Ascending aorta (tissue), 2 donors: Measurements from ENCODE around the gene CCDC30. TPM values are rescaled to one million over a fixed set of nuclear protein-coding genes. Genes with fewer than 3 reads are reported as not detected.

Experiments
- DNase-seq, 2 donors: peaks; one replicate each; pipeline ENCODE4 v3.0.0-alpha.2; 2019; ENCODE audit warnings: low spot score in 2 of 2
- H3K27ac ChIP-seq, 2 donors: fragments of 200-600 bp; sonication (generic); one replicate each; pipeline ENCODE4 v1.5.1; 2016 to 2017; ENCODE audit warnings: mild to moderate bottlenecking in 1 of 2
- H3K27me3 ChIP-seq: fragments of 200-600 bp; sonication (generic); one replicate; pipeline ENCODE4 v1.5.1; 2017
- H3K36me3 ChIP-seq, 2 donors: fragments of 200-600 bp; sonication (generic); one replicate each; pipeline ENCODE4 v1.5.1; 2016
- H3K4me1 ChIP-seq, 2 donors: fragments of 200-600 bp; sonication (generic); one replicate each; pipeline ENCODE4 v1.5.1; 2016 to 2017; ENCODE audit warnings: mild to moderate bottlenecking in 1 of 2
- H3K4me3 ChIP-seq, 2 donors: fragments of 200-600 bp; sonication (generic); one replicate each; pipeline ENCODE4 v1.5.1; 2016 to 2017; ENCODE audit warnings: mild to moderate bottlenecking in 1 of 2
- H3K9me3 ChIP-seq, 2 donors: fragments of 200-600 bp; sonication (generic); one replicate each; pipeline ENCODE4 v1.5.1; 2016
- intact Hi-C: fragments of 100-400 bp; cut with DNase I; formaldehyde crosslinking; loops from one replicate; pipeline ENCODE4 v1.15.1; 2023
- total RNA-seq: library from RNA; depleted of rRNA; stranded (reverse); fragments of >200 nt; gene quantifications from one replicate; pipeline ENCODE4 v1.1.0, GENCODE V29; 2016
- TF ChIP-seq, protein P1 (sequence below), 3 experiments: fragments of 200-600 bp in 2 of 3; fragments of 450-650 bp in 1 of 3; sonication (generic) in 2 of 3; IDR thresholded peaks; one replicate each; pipeline ENCODE4 v1.5.1; 2016 to 2019; ENCODE audit warnings: antibody characterized with exemption in 3 of 3, mild to moderate bottlenecking in 1 of 3, moderate library complexity in 1 of 3

Gene CCDC30
- total RNA-seq, 1 donor from 2014 or later: not detected

DNA sequence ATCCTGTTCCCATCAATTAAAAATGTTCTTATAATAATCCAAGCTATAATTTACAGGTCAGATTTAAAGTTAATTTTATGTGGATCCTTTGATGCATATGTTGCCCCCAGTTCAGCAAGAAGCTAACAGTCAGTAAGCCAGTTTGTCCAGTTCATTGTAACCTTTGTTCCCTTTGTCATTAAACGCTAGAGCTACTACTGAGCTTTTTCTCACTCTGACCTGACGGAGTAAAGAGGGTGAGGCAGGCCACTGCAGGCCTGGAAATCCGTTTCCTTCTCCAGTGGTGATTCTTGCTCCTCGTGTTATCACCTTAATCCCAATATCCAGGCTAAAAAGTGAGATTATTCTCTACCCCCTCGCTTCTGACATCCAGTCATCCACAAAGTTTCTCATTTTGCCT lies 229.4 kb downstream of the CCDC30 start:
- H3K27ac ChIP-seq: no peak overlapping the region
- DNase-seq: no peak
- H3K4me1 ChIP-seq: peaks cover 0 to 13% of the 10 kb centered on the region in 2 donors
- H3K36me3 ChIP-seq: peaks cover 16 to 20% of the 10 kb centered on the region in 2 donors
- H3K27me3 ChIP-seq: no peaks in the 10 kb centered on the region
- no peak overlapping the region for H3K4me3 ChIP-seq
- intact Hi-C loops: no loop called here
- H3K9me3 ChIP-seq: no peaks in the 10 kb centered on the region
- TF ChIP-seq, protein P1, sequence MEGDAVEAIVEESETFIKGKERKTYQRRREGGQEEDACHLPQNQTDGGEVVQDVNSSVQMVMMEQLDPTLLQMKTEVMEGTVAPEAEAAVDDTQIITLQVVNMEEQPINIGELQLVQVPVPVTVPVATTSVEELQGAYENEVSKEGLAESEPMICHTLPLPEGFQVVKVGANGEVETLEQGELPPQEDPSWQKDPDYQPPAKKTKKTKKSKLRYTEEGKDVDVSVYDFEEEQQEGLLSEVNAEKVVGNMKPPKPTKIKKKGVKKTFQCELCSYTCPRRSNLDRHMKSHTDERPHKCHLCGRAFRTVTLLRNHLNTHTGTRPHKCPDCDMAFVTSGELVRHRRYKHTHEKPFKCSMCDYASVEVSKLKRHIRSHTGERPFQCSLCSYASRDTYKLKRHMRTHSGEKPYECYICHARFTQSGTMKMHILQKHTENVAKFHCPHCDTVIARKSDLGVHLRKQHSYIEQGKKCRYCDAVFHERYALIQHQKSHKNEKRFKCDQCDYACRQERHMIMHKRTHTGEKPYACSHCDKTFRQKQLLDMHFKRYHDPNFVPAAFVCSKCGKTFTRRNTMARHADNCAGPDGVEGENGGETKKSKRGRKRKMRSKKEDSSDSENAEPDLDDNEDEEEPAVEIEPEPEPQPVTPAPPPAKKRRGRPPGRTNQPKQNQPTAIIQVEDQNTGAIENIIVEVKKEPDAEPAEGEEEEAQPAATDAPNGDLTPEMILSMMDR (IDR thresholded peaks at IDR 0.05): no peak

GRCh38 chr1:42692911-42693310 lies 229.8 kb downstream of the CCDC30 start:
- TF ChIP-seq, protein P1 (IDR thresholded peaks at IDR 0.05): no peak
- no peaks in the 10 kb centered on the region for H3K9me3 ChIP-seq
- no peak overlapping the region for H3K4me3 ChIP-seq
- no peak for DNase-seq
- peaks cover 0 to 10% of the 10 kb centered on the region in 2 donors for H3K4me1 ChIP-seq
- no peaks in the 10 kb centered on the region for H3K27me3 ChIP-seq
- intact Hi-C loops: no loop called here
- H3K27ac ChIP-seq: no peak overlapping the region
- H3K36me3 ChIP-seq: peaks cover 21 to 24% of the 10 kb centered on the region in 2 donors

DNA sequence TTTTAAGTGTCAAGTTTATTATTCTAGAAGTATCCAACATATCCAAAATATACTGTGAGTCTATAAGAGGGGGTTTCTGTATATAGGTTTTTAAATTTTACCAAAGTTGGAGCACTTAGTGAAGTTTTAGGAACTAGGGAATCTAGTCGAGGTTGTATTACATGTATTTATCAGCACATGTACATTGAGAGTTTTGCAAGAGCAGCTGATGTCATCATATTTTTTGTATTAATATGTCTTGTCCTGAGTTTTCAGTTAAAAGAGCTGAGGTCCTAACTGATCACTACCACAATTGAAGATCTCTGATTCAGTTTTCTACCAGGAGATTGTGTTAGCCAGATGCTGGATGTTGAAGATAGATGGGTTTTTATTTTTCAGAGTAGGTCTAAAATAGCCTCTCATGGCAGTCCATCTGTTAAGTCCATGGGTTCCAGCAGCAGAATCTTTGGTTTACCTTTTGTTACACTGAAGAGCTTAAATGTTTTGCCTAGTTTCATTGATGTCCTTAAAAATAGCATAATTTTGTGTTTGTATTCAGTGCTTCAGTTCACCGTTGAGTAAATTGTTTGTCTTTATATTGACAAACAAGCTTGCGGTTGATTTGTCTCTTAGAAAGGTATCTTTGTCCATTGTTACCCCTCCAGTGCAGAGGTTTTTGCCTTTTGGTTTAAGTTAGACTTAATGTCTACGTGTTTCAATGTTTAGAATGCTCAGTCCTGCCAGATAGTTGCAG lies 235.2 kb downstream of the CCDC30 start:
- no peak overlapping the region for H3K4me3 ChIP-seq
- H3K36me3 ChIP-seq: peaks cover 62 to 74% of the 10 kb centered on the region in 2 donors
- TF ChIP-seq, protein P1 (IDR thresholded peaks at IDR 0.05): no peak
- no peaks in the 10 kb centered on the region for H3K27me3 ChIP-seq
- no peak for DNase-seq
- intact Hi-C loops: no loop called here
- H3K4me1 ChIP-seq: peaks cover 0 to under 1% of the 10 kb centered on the region in 2 donors
- H3K9me3 ChIP-seq: no peaks in the 10 kb centered on the region
- no peak overlapping the region for H3K27ac ChIP-seq

DNA sequence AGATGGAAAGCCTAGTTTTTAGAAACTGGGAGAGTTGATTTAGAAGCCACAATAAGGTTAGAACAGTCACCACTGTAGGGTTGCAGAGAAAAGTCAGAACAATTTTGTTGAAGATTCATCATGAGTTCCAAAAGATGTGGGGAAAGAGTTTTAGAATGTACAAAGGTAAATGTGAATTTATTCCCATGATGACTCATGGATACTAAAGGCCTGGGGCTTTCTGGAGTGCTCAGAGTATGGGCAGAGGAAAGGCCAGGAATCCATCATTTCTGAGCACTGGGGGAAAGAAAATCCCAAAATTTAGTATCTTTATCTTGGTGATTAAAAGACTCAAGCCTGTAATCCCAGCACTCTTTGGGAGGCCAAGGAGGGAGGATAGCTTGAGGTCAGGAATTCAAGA lies 236.9 kb downstream of the CCDC30 start:
- no peak overlapping the region for H3K4me3 ChIP-seq
- TF ChIP-seq, protein P1 (IDR thresholded peaks at IDR 0.05): no peak
- intact Hi-C loops: no loop called here
- H3K27me3 ChIP-seq: no peaks in the 10 kb centered on the region
- H3K36me3 ChIP-seq: peaks cover 73 to 86% of the 10 kb centered on the region in 2 donors
- no peaks in the 10 kb centered on the region for H3K4me1 ChIP-seq
- H3K9me3 ChIP-seq: no peaks in the 10 kb centered on the region
- H3K27ac ChIP-seq: no peak overlapping the region
- no peak for DNase-seq

DNA sequence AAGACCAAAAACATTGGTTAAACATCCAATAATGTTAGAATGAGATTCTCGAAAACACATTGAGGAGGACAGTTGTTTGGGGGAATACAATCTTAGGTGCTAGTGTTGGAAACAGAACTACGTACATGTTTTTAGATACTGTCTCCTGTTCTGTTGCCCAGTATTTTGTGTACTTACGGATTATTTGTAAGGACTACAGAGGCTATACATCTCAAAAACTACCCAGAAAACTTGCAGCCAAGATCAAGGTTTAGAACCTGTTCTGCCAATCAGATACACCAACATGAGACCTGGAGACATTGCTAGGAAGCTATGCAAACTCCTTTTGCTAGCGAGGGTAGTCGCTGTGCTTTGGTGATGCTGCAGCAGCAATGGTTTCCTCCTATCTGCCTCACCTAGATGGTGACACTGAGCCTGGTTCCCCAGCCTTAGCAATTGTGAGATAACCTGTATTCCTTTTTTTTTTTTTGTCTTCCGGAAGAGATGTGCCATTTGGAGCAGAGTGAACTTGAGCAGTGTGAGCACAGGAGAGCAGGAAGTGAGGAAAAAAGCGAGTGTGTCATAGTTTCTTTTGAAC lies 240.9 kb downstream of the CCDC30 start:
- Histone ChIP-seq H3K4me1 (no peaks in the 10 kb centered on the region), H3K27ac (no peak overlapping the region), H3K4me3 (no peak overlapping the region), H3K36me3 (peaks cover 50 to 87% of the 10 kb centered on the region in 2 donors), H3K27me3 (no peaks in the 10 kb centered on the region), H3K9me3 (no peaks in the 10 kb centered on the region)
- TF ChIP-seq, protein P1 (IDR thresholded peaks at IDR 0.05): no peak
- intact Hi-C loops: no loop called here
- DNase-seq: no peak

Other genes starting within 250 kb of the CCDC30 start
- gene FOXJ3, start 128.1 kb upstream of the CCDC30 start, total RNA-seq: 62.8 TPM
- 2.7 TPM for gene RIMKLA, start 82.5 kb upstream of the CCDC30 start, total RNA-seq
- gene ZMYND12, start 7.3 kb upstream of the CCDC30 start, total RNA-seq: not detected
- gene PPCS, start 6.7 kb upstream of the CCDC30 start, total RNA-seq: 13.6 TPM
- gene PPIH, start 195.1 kb downstream of the CCDC30 start, total RNA-seq: 2.2 TPM
- gene YBX1, start 219.1 kb downstream of the CCDC30 start, total RNA-seq: 356 TPM